ENCODE data around the gene UBQLN4.

DNA sequence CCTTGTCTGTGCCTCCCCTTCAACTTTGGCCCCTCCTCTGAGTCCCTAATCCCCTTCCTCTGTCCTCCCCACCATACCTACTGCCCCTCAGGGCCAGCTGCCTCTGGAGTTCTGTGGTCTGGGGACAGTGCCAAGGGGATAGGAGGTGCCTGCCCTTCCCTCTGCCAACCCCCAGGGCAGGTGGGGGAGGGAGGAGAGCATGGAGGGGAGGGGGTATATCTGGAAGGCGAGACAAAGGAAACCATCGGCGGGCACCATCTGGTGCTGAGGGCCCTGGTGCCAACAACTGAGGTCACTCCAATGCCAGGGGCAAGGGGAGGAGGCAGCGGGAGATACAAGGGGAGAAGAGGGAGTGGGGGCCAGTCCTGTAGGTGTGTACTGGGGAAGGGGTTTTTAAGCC lies 16.9 kb upstream of the UBQLN4 start:
- TF ChIP-seq, protein P1, sequence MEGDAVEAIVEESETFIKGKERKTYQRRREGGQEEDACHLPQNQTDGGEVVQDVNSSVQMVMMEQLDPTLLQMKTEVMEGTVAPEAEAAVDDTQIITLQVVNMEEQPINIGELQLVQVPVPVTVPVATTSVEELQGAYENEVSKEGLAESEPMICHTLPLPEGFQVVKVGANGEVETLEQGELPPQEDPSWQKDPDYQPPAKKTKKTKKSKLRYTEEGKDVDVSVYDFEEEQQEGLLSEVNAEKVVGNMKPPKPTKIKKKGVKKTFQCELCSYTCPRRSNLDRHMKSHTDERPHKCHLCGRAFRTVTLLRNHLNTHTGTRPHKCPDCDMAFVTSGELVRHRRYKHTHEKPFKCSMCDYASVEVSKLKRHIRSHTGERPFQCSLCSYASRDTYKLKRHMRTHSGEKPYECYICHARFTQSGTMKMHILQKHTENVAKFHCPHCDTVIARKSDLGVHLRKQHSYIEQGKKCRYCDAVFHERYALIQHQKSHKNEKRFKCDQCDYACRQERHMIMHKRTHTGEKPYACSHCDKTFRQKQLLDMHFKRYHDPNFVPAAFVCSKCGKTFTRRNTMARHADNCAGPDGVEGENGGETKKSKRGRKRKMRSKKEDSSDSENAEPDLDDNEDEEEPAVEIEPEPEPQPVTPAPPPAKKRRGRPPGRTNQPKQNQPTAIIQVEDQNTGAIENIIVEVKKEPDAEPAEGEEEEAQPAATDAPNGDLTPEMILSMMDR (IDR thresholded peaks at IDR 0.05): no peak
- no peak for TF ChIP-seq POLR2A (IDR thresholded peaks at IDR 0.05)
